ENCODE data around the gene IDH3B. TPM values are rescaled to one million over a fixed set of nuclear protein-coding genes. Genes with fewer than 3 reads are reported as not detected.

Gene IDH3B
- total and polyA plus RNA-seq, 2 of the 13 experiments (the other 11 are each of a cell fraction or from before 2014, with no cell fraction given): 215 to 254 TPM

- no peak for TF ChIP-seq ZFP91 (CRISPR knock-in tag; IDR thresholded peaks at IDR 0.05; ENCODE audit: borderline replicate concordance)
These were observed 47.4 kb downstream of the IDH3B start (continued) for GRCh38 chr20:2616634-2617033.

- Histone ChIP-seq H2AFZ (ENCODE audit: low read length) (no peak overlapping the region), H3K9me3 (ENCODE audit: low read length) (peaks cover 6% of the 10 kb centered on the region), H3K4me2 (ENCODE audit: low read depth, low read length) (no peak overlapping the region), H3K36me3 (replicated peaks in 1 of 2; ENCODE audit: control insufficient read depth in 1 of 2, insufficient read depth in 2 of 2, low read length in 2 of 2) (no peaks in the 10 kb centered on the region), H3K27me3 (ENCODE audit: control insufficient read depth in 1 of 2, insufficient read depth in 2 of 2, low read length in 2 of 2) (peaks cover 5 to 27% of the 10 kb centered on the region in 2 experiments; a peak in 3 of 5 replicates), H3K27ac (ENCODE audit: extremely low read length, insufficient read depth, low read length) (no peak overlapping the region), H3K79me2 (ENCODE audit: insufficient read depth, low read length) (no peaks in the 10 kb centered on the region), H3K4me1 (ENCODE audit: insufficient read depth, low read length) (no peaks in the 10 kb centered on the region), H3K9ac (ENCODE audit: insufficient read depth, low read depth, low read length) (no peak overlapping the region), H4K20me1 (ENCODE audit: insufficient read depth, low read length) (no peaks in the 10 kb centered on the region), H3K4me3 (replicated peaks in 1 of 3; ENCODE audit: insufficient read depth in 1 of 3, low read depth in 2 of 3, low read length in 3 of 3) (no peak overlapping the region)
- BruUV-seq (replicated peaks): no TSS peak
- TF ChIP-seq HMG20B (CRISPR knock-in tag; conservative IDR thresholded peaks at IDR 0.05): no peak
- TF ChIP-seq U2AF1 (optimal IDR thresholded peaks at IDR 0.05; ENCODE audit: low read depth, low read length): no peak
- TF ChIP-seq ZNF12 (CRISPR knock-in tag; IDR thresholded peaks at IDR 0.05): no peak
- TF ChIP-seq TSC22D2 (CRISPR knock-in tag; IDR thresholded peaks at IDR 0.05; ENCODE audit: borderline replicate concordance): no peak
- no peak for TF ChIP-seq IRF1 (CRISPR knock-in tag; IDR thresholded peaks at IDR 0.05; ENCODE audit: low read depth)
- no peak for TF ChIP-seq HNF4A (CRISPR knock-in tag; IDR thresholded peaks at IDR 0.05)
- no peak for TF ChIP-seq ZNF335 (CRISPR knock-in tag; IDR thresholded peaks at IDR 0.05)
- no peak for TF ChIP-seq ATF6 (CRISPR knock-in tag; conservative IDR thresholded peaks at IDR 0.05)
- TF ChIP-seq ERF (CRISPR knock-in tag; IDR thresholded peaks at IDR 0.05): no peak
- no peak for TF ChIP-seq ZNF138 (CRISPR knock-in tag; IDR thresholded peaks at IDR 0.05; ENCODE audit: low read depth)
- no peak for TF ChIP-seq ZFX (CRISPR knock-in tag; IDR thresholded peaks at IDR 0.05; ENCODE audit: low read depth)
- POLR2A ChIA-PET: no interaction called here
- 6% methylated on average over 3 of the region's 3 CpGs for WGBS (ENCODE audit: low lambda C conversion rate)
- no peak for DNase-seq (ENCODE audit: low spot score)
- no peak for ATAC-seq
- CTCF ChIA-PET (ENCODE audit: low intra/inter-chr PET ratio, low total read pairs): no interaction called here
- in situ Hi-C loops (cut with HindIII; ENCODE audit: extremely low pct_ligation_motif_present, low pct_unique_long_range_greater_than_20kb): no loop called here
- intact Hi-C loops (cut with micrococcal nuclease; ENCODE audit: unreplicated experiment): no loop called here
- no peak for FAIRE-seq
These were observed 51.9 kb downstream of the IDH3B start for GRCh38 chr20:2612073-2612472.

Data from HepG2 (cell line).